HG03139 (cell line): Measurements from ENCODE around the gene WSB1.

Experiments used
- ATAC-seq: cut with Tn5 transposase; IDR thresholded peaks from one replicate; pipeline ENCODE4 v1.9.1; 2021; ENCODE audit not compliant: unreplicated experiment

Gene WSB1

GRCh38 chr17:27354491-27355081, 60.7 kb downstream of the WSB1 start:
- ATAC-seq: no peak

GRCh38 chr17:27355419-27355818, 61.5 kb downstream of the WSB1 start:
- no peak for ATAC-seq

GRCh38 chr17:27356091-27356705, 62.3 kb downstream of the WSB1 start:
- no peak for ATAC-seq

- no peak for ATAC-seq
Observed at GRCh38 chr17:27357236-27357635, 63.3 kb downstream of the WSB1 start.

- ATAC-seq: no peak
Observed at GRCh38 chr17:27360507-27360906, 66.6 kb downstream of the WSB1 start.

- no peak for ATAC-seq
Observed at GRCh38 chr17:27361695-27362094, 67.8 kb downstream of the WSB1 start.

- ATAC-seq: no peak
Observed at GRCh38 chr17:27362503-27362902, 68.6 kb downstream of the WSB1 start.

GRCh38 chr17:27362909-27363308, 69.0 kb downstream of the WSB1 start:
- no peak for ATAC-seq

GRCh38 chr17:27363326-27363725, 69.4 kb downstream of the WSB1 start:
- ATAC-seq: no peak
